ENCODE data around the gene MARCHF3. TPM values are rescaled to one million over a fixed set of nuclear protein-coding genes. Genes with fewer than 3 reads are reported as not detected.

MARCHF3 gene
- total and polyA plus RNA-seq, 2 of the 13 experiments (the other 11 are each of a cell fraction or from before 2014, with no cell fraction given), result 4.8 to 11.9 TPM

GRCh38 chr5:126895712-126896111 lies 134.6 kb downstream of the MARCHF3 start (continued):
- TF ChIP-seq ETV5 (CRISPR knock-in tag; IDR thresholded peaks at IDR 0.05; ENCODE audit: borderline replicate concordance) (peak; percentile 83), NCOA2 (CRISPR knock-in tag; IDR thresholded peaks at IDR 0.05) (0 out of 2 replicates have a peak, but pooled peaks have one; percentile 28), HDAC1 (CRISPR knock-in tag; IDR thresholded peaks at IDR 0.05) (peak; percentile 27; the same call in 1 of the 2 replicates), CTCF (CRISPR knock-in tag; IDR thresholded peaks at IDR 0.05) (peak; percentile 33), ZNF549 (CRISPR knock-in tag; IDR thresholded peaks at IDR 0.05) (0 out of 2 replicates have a peak, but pooled peaks have one; percentile 76), ELF1 (CRISPR knock-in tag; IDR thresholded peaks at IDR 0.05) (peak; percentile 75), MED1 (CRISPR knock-in tag; IDR thresholded peaks at IDR 0.05) (peak; percentile 30; the same call in 1 of the 2 replicates), RARA (CRISPR knock-in tag; IDR thresholded peaks at IDR 0.05) (0 out of 2 replicates have a peak, but pooled peaks have one; percentile 27), ELF3 (CRISPR knock-in tag; IDR thresholded peaks at IDR 0.05) (peak; percentile 69), PHF21A (CRISPR knock-in tag; IDR thresholded peaks at IDR 0.05) (peak; percentile 39; the same call in 1 of the 2 replicates), FOXK1 (CRISPR knock-in tag; IDR thresholded peaks at IDR 0.05; ENCODE audit: borderline replicate concordance, low read depth) (peak; percentile 73; the same call in 1 of the 2 replicates), FOSL2 (CRISPR knock-in tag; IDR thresholded peaks at IDR 0.05) (peak; percentile 17; the same call in 1 of the 2 replicates), KDM2A (CRISPR knock-in tag; IDR thresholded peaks at IDR 0.05; ENCODE audit: borderline replicate concordance, low read depth) (peak; percentile 42; the same call in 1 of the 2 replicates), CBX5 (CRISPR knock-in tag; IDR thresholded peaks at IDR 0.05; ENCODE audit: borderline replicate concordance) (0 out of 2 replicates have a peak, but pooled peaks have one; percentile 43), HOXA3 (CRISPR knock-in tag; IDR thresholded peaks at IDR 0.05) (peak; percentile 63), ZBTB38 (CRISPR knock-in tag; IDR thresholded peaks at IDR 0.05) (peak; percentile 89), HNF4A (CRISPR knock-in tag; IDR thresholded peaks at IDR 0.05) (peak; percentile 70), ZFY (CRISPR knock-in tag; IDR thresholded peaks at IDR 0.05) (peak; percentile 27; the same call in 1 of the 2 replicates)
- TF ChIP-seq, protein P1, sequence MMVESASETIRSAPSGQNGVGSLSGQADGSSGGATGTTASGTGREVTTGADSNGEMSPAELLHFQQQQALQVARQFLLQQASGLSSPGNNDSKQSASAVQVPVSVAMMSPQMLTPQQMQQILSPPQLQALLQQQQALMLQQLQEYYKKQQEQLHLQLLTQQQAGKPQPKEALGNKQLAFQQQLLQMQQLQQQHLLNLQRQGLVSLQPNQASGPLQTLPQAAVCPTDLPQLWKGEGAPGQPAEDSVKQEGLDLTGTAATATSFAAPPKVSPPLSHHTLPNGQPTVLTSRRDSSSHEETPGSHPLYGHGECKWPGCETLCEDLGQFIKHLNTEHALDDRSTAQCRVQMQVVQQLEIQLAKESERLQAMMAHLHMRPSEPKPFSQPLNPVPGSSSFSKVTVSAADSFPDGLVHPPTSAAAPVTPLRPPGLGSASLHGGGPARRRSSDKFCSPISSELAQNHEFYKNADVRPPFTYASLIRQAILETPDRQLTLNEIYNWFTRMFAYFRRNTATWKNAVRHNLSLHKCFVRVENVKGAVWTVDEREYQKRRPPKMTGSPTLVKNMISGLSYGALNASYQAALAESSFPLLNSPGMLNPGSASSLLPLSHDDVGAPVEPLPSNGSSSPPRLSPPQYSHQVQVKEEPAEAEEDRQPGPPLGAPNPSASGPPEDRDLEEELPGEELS (CRISPR knock-in tag; IDR thresholded peaks at IDR 0.05), result peak; percentile 62
- TF ChIP-seq, protein P2, sequence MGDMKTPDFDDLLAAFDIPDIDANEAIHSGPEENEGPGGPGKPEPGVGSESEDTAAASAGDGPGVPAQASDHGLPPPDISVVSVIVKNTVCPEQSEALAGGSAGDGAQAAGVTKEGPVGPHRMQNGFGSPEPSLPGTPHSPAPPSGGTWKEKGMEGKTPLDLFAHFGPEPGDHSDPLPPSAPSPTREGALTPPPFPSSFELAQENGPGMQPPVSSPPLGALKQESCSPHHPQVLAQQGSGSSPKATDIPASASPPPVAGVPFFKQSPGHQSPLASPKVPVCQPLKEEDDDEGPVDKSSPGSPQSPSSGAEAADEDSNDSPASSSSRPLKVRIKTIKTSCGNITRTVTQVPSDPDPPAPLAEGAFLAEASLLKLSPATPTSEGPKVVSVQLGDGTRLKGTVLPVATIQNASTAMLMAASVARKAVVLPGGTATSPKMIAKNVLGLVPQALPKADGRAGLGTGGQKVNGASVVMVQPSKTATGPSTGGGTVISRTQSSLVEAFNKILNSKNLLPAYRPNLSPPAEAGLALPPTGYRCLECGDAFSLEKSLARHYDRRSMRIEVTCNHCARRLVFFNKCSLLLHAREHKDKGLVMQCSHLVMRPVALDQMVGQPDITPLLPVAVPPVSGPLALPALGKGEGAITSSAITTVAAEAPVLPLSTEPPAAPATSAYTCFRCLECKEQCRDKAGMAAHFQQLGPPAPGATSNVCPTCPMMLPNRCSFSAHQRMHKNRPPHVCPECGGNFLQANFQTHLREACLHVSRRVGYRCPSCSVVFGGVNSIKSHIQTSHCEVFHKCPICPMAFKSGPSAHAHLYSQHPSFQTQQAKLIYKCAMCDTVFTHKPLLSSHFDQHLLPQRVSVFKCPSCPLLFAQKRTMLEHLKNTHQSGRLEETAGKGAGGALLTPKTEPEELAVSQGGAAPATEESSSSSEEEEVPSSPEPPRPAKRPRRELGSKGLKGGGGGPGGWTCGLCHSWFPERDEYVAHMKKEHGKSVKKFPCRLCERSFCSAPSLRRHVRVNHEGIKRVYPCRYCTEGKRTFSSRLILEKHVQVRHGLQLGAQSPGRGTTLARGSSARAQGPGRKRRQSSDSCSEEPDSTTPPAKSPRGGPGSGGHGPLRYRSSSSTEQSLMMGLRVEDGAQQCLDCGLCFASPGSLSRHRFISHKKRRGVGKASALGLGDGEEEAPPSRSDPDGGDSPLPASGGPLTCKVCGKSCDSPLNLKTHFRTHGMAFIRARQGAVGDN (CRISPR knock-in tag; IDR thresholded peaks at IDR 0.05), result peak; percentile 68
